ENCODE data around the gene ENOX1.
A peak's percentile ranks its signal among the peaks of the same experiment; 100 is the strongest.

Gene ENOX1

DNA sequence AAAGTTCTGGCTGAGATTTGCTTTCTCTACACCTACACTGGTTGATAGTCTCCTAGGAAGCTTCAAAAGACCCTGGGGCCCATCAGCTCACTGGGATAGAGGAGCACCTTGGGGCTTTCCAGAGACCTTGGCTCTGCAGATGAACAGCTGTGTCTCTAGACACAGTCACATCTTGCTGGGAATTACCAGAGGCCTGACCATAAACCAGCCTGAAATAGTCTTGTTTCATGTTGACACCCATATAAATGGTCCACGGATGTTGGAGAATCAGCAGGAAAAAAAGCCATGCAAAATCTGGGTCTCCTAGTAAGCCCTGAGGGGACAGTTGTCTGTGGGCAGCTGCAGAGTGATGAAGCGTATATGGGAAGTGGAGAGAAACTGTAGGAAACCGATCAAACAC, 555.8 kb downstream of the ENOX1 start:
- ATAC-seq = no peak
- TF ChIP-seq SNAI2 (CRISPR knock-in tag; IDR thresholded peaks at IDR 0.05) (no peak), ZFP3 (CRISPR knock-in tag; IDR thresholded peaks at IDR 0.05) (no peak), RARB (CRISPR knock-in tag; IDR thresholded peaks at IDR 0.05) (no peak), ZNF8 (CRISPR knock-in tag; IDR thresholded peaks at IDR 0.05) (no peak), PPARA (CRISPR knock-in tag; IDR thresholded peaks at IDR 0.05; ENCODE audit: borderline replicate concordance) (no peak), ZC3H10 (CRISPR knock-in tag; IDR thresholded peaks at IDR 0.05) (no peak), ESRRG (CRISPR knock-in tag; IDR thresholded peaks at IDR 0.05) (no peak), ISL1 (CRISPR knock-in tag; IDR thresholded peaks at IDR 0.05) (no peak)
- TF ChIP-seq, protein P1, sequence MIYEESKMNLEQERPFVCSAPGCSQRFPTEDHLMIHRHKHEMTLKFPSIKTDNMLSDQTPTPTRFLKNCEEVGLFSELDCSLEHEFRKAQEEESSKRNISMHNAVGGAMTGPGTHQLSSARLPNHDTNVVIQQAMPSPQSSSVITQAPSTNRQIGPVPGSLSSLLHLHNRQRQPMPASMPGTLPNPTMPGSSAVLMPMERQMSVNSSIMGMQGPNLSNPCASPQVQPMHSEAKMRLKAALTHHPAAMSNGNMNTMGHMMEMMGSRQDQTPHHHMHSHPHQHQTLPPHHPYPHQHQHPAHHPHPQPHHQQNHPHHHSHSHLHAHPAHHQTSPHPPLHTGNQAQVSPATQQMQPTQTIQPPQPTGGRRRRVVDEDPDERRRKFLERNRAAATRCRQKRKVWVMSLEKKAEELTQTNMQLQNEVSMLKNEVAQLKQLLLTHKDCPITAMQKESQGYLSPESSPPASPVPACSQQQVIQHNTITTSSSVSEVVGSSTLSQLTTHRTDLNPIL (CRISPR knock-in tag; IDR thresholded peaks at IDR 0.05; ENCODE audit: low read depth) = no peak

DNA sequence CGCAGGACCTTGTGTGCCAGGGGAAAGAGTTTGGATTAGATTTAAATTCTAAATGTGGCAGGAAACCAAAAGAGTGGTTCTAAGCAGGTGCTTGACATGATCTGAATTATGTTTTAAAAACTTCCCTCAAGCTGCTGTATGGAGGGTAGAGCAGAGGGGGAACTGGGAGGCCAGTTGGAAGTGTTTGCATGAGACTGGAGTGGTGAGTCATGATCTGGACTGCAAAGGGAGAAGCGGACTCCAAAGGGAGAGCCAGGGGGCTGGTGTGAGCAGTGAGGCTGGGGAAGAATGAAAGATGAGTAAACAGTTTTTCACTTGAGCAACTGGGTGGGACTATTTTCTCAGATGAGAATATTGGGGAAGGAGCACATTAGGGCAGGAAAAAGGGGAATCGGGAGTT, 557.3 kb downstream of the ENOX1 start:
- TF ChIP-seq ZNF8 (CRISPR knock-in tag; IDR thresholded peaks at IDR 0.05) (no peak), ZNF70 (CRISPR knock-in tag; IDR thresholded peaks at IDR 0.05) (no peak), RARB (CRISPR knock-in tag; IDR thresholded peaks at IDR 0.05) (no peak), CSDC2 (CRISPR knock-in tag; IDR thresholded peaks at IDR 0.05) (no peak), GLIS3 (CRISPR knock-in tag; IDR thresholded peaks at IDR 0.05) (no peak), ESRRG (CRISPR knock-in tag; IDR thresholded peaks at IDR 0.05) (no peak), OSR1 (CRISPR knock-in tag; IDR thresholded peaks at IDR 0.05) (no peak), TCF4 (CRISPR knock-in tag; IDR thresholded peaks at IDR 0.05; ENCODE audit: borderline replicate concordance) (no peak), TOX (CRISPR knock-in tag; IDR thresholded peaks at IDR 0.05; ENCODE audit: borderline replicate concordance) (no peak), ZFP30 (CRISPR knock-in tag; IDR thresholded peaks at IDR 0.05) (no peak), ISL1 (CRISPR knock-in tag; IDR thresholded peaks at IDR 0.05) (no peak), SNAI2 (CRISPR knock-in tag; IDR thresholded peaks at IDR 0.05) (no peak)
- TF ChIP-seq, protein P2, sequence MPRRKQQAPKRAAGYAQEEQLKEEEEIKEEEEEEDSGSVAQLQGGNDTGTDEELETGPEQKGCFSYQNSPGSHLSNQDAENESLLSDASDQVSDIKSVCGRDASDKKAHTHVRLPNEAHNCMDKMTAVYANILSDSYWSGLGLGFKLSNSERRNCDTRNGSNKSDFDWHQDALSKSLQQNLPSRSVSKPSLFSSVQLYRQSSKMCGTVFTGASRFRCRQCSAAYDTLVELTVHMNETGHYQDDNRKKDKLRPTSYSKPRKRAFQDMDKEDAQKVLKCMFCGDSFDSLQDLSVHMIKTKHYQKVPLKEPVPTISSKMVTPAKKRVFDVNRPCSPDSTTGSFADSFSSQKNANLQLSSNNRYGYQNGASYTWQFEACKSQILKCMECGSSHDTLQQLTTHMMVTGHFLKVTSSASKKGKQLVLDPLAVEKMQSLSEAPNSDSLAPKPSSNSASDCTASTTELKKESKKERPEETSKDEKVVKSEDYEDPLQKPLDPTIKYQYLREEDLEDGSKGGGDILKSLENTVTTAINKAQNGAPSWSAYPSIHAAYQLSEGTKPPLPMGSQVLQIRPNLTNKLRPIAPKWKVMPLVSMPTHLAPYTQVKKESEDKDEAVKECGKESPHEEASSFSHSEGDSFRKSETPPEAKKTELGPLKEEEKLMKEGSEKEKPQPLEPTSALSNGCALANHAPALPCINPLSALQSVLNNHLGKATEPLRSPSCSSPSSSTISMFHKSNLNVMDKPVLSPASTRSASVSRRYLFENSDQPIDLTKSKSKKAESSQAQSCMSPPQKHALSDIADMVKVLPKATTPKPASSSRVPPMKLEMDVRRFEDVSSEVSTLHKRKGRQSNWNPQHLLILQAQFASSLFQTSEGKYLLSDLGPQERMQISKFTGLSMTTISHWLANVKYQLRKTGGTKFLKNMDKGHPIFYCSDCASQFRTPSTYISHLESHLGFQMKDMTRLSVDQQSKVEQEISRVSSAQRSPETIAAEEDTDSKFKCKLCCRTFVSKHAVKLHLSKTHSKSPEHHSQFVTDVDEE (CRISPR knock-in tag; IDR thresholded peaks at IDR 0.05) = no peak
- TF ChIP-seq, protein P3, sequence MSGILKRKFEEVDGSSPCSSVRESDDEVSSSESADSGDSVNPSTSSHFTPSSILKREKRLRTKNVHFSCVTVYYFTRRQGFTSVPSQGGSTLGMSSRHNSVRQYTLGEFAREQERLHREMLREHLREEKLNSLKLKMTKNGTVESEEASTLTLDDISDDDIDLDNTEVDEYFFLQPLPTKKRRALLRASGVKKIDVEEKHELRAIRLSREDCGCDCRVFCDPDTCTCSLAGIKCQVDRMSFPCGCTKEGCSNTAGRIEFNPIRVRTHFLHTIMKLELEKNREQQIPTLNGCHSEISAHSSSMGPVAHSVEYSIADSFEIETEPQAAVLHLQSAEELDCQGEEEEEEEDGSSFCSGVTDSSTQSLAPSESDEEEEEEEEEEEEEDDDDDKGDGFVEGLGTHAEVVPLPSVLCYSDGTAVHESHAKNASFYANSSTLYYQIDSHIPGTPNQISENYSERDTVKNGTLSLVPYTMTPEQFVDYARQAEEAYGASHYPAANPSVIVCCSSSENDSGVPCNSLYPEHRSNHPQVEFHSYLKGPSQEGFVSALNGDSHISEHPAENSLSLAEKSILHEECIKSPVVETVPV (CRISPR knock-in tag; IDR thresholded peaks at IDR 0.05) = no peak
- TF ChIP-seq, protein P4, sequence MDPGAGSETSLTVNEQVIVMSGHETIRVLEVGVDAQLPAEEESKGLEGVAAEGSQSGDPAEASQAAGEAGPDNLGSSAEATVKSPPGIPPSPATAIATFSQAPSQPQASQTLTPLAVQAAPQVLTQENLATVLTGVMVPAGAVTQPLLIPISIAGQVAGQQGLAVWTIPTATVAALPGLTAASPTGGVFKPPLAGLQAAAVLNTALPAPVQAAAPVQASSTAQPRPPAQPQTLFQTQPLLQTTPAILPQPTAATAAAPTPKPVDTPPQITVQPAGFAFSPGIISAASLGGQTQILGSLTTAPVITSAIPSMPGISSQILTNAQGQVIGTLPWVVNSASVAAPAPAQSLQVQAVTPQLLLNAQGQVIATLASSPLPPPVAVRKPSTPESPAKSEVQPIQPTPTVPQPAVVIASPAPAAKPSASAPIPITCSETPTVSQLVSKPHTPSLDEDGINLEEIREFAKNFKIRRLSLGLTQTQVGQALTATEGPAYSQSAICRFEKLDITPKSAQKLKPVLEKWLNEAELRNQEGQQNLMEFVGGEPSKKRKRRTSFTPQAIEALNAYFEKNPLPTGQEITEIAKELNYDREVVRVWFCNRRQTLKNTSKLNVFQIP (CRISPR knock-in tag; IDR thresholded peaks at IDR 0.05; ENCODE audit: borderline replicate concordance, low read depth) = no peak
- TF ChIP-seq, protein P5, sequence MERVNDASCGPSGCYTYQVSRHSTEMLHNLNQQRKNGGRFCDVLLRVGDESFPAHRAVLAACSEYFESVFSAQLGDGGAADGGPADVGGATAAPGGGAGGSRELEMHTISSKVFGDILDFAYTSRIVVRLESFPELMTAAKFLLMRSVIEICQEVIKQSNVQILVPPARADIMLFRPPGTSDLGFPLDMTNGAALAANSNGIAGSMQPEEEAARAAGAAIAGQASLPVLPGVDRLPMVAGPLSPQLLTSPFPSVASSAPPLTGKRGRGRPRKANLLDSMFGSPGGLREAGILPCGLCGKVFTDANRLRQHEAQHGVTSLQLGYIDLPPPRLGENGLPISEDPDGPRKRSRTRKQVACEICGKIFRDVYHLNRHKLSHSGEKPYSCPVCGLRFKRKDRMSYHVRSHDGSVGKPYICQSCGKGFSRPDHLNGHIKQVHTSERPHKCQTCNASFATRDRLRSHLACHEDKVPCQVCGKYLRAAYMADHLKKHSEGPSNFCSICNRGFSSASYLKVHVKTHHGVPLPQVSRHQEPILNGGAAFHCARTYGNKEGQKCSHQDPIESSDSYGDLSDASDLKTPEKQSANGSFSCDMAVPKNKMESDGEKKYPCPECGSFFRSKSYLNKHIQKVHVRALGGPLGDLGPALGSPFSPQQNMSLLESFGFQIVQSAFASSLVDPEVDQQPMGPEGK (CRISPR knock-in tag; IDR thresholded peaks at IDR 0.05; ENCODE audit: borderline replicate concordance) = no peak
- ATAC-seq = no peak

DNA sequence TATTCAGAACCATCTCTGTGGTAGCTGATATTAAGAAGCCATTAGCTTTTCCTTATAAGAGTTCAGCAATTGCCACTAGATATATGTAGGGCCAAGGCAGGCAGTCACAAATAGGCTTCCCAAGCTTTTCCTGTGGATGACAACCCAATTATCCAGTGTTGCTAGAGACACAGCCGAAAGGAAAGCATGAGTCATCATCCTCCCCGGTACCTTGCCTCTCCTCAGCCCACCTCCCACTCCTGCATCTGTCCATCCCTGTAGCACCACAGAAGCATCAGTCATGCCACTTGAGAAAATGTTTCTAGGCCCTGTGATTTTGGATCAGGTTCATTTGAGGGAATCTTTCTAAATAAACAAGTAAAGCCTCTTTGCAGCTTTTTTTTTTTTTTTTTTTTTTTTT, 559.1 kb downstream of the ENOX1 start:
- peak; percentile 69 for ATAC-seq
- no peak for TF ChIP-seq PPARA (CRISPR knock-in tag; IDR thresholded peaks at IDR 0.05; ENCODE audit: borderline replicate concordance)
- no peak for TF ChIP-seq BACH2 (CRISPR knock-in tag; IDR thresholded peaks at IDR 0.05; ENCODE audit: borderline replicate concordance)
- no peak for TF ChIP-seq ZFP3 (CRISPR knock-in tag; IDR thresholded peaks at IDR 0.05)
